Measurements from ENCODE around the gene THSD4.
"Not testable (repeated sequence)": the region's sequence is repeated elsewhere in the genome, so short reads cannot be mapped to it uniquely, and the experiment has no call there.

THSD4 gene

GRCh38 chr15:71230303-71230702 lies 115.0 kb downstream of the THSD4 start:
- no peak for DNase-seq

GRCh38 chr15:71231758-71232157 lies 116.5 kb downstream of the THSD4 start:
- DNase-seq = no peak

DNA sequence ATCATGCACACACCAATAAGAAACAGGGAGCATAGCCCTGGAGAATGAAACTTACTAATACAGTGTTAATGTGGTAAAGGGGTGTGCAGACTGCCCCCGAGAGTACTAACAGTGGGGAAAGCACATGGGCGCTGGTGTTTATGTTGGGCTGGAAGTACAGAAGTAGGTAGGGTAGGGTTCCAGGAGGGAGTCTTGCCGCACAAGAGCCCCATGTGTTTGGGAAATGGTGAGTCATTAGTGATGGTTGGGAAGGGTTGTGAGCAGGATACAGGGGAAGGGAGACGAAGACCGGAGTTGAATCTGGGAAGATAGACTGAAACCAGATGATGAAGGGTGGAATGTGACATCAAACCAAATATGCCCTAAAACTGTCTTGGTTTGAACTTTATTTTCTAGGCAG lies 117.1 kb downstream of the THSD4 start:
- DNase-seq = no peak

GRCh38 chr15:71237456-71238188 lies 122.4 kb downstream of the THSD4 start:
- no peak for DNase-seq

- no peak for DNase-seq
Measured at GRCh38 chr15:71238926-71239325, 123.7 kb downstream of the THSD4 start.

GRCh38 chr15:71239592-71240364 lies 124.5 kb downstream of the THSD4 start:
- DNase-seq = no peak

DNA sequence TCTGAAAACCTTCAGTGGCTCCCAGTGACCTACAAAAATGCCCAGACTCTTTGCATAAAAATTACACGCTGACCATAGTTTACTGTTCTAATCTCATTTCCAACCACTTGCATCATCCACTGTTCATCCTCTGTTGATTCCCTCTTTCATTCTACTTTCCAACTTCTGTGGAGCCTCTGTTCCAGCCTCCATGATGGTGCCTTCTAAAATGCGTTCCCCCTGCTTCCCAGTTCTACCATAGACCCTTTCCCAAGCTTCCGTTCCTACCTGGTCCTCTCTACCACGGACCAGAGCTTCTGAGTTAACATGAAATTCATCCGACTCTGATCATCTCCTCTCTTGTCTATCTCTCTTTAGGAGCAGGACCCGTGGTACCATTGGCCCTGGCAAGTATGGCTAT lies 127.0 kb downstream of the THSD4 start:
- DNase-seq = no peak

GRCh38 chr15:71244250-71244649 lies 129.0 kb downstream of the THSD4 start:
- no peak for DNase-seq

DNA sequence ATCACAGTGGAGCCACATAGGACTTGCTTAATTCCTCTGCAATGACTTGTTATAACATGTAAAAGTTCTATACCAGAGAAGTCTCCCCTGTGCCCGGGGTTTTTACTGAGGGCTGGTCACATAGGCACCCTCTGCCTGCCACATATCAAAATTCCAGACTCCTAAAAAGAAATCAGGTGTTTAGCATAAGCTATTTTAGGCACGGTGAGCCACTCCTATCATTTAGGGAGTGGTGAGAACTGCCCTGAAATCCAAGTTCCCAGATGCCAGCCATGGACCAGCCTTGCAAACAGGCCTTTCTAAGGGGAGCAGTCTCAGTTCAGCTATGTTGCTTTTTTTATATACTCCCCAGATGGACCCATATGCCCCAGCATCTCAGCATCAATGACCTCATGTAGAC lies 130.3 kb downstream of the THSD4 start:
- DNase-seq = no peak

DNA sequence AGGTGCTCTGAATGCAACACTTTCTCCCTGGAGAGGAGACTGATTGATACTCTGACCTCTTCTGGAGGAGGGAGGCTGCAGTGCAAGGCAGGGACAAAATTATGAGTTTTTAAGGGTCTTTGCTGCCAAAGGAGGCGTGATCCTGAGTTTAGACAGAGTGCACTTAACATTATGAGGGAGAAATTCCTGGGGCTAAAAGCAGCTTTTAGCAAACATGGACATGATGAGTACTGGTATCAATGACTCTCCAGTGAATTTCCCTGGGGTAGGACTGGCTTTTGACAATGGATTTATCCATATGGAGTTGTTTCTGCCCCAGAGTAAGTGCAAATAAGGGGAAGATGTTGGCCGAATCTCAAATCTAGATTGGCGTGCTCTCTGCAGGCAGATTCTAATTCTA lies 133.1 kb downstream of the THSD4 start:
- DNase-seq = no peak

DNA sequence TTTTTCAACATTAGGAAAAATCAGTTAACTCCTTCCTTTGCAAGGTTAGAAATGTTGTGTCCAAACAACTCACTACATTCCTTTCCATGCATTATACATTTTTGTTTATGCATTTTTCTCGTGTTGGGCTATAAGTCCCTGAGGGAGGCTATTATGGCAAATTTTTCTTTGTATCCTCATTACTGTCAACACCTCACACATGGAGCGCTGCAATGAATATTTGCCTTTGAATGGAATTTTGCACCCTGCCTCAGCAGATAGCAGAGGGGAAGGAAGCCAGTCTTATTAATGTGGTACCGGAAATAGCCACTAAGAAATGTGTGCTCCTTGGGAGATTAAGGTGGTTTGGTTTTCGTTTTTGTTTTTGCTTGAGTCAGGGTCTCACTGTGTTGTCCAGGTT lies 134.7 kb downstream of the THSD4 start:
- no peak for DNase-seq

GRCh38 chr15:71250936-71251583 lies 135.8 kb downstream of the THSD4 start:
- DNase-seq = no peak

GRCh38 chr15:71251584-71252043 lies 136.3 kb downstream of the THSD4 start:
- DNase-seq = no peak

DNA sequence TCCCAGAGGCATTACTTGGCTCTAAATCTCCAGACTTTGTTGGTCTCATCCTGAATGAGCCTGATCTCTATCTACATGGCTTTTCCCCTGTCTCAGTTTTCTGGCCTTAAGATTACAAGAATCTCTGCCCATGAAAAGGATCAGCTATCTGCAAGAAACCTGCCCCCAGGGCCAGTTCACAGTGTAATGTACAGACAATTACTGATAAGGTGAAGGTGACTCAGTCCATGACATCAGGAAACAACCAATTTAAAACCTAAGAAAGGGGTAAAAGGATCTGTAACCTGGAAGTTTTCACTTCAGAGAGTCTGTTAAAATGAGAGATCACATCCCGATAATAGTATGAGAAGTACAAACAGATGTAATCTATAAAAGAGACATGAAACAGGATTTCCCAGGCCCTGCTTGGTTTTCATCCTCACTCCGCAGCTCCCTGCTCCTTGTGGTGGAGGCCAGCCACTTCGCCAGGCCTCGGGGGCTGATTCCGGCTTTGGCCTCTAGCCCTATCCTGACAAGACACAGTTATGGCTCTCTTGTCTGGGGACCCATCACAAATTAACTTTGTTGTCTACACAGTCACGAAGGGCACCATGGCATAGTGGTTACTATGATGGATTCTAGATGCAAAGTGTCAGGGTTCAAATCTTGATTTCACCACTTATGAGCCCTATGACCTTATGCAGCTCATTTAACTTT lies 136.9 kb downstream of the THSD4 start:
- no peak for DNase-seq

GRCh38 chr15:71252740-71253047 lies 137.4 kb downstream of the THSD4 start:
- DNase-seq = no peak

DNA sequence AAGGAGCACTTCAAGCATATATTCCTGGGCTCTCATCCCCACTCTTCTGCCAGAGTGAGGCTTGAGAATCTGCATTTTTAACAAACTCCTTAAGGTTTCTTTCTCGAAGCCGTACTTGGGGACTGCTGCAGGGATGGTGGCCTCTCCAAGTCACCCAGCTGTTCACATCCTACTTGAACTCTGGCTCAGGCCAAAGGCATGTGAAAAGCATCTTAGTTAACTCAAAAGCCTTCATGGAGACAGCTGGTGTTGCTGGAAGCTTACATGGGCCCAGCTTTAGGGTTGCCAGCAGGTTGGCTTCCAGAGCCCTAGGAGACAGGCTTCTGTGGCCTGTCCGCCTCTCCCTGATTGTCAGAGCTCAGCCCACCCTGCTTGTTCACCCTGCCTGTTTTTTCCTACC lies 139.2 kb downstream of the THSD4 start:
- DNase-seq = no peak

DNA sequence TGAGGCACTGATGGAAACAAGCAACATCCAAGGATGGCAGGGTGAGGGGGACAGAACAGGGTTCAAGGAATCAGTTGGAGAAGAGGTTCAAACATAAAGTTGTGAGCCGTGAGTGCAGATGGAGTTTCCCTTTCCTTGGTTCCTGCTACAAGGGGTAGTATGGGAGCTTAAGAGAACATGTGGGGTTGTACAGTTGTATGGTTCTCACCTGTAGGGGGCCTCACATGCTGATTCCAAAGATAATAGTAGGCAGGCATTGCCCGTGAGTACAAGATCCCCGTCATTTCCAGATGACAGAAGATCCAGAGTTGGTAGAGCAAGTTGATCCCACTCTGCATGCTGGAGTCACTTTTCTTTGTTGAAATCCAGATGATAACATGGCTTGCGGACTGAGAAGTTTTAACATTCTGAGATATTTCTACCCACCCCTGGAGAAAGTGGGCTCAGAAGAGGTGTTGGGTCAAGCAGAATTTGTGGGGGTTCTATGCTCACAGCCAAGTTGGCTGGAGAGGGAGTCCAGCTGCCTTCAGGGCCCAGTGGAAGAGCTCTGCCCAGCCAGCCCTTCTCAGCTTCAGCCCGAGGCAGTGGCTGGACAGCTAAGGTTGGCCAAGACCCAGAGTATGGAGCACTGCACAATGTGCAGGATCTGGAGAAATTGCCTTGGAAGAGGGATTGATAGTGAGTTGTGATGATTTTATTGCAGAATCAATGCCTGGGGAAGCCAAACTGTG lies 141.8 kb downstream of the THSD4 start:
- DNase-seq = no peak

DNA sequence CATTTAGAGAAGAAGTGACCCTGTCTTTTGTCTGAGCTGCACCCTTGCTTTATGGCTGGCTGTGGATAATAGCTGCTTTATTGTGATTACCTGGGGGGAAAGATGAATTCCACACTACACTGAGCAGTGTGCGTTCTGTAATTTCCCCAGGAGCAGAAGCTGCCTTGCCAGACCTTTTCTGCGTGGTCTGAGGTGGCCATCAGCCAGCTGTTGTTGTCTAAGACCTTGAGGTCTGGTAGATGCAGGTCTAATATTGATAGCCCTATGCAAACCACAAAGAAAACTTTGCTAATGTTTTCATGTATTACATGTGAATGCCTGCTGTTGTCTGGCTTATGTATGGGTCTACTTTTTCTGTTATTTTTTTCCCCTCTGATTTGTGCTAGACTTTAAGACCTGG lies 144.6 kb downstream of the THSD4 start:
- DNase-seq = no peak

GRCh38 chr15:71261418-71261817 lies 146.1 kb downstream of the THSD4 start:
- no peak for DNase-seq

- no peak for DNase-seq
Measured at GRCh38 chr15:71261909-71262308, 146.6 kb downstream of the THSD4 start.

DNA sequence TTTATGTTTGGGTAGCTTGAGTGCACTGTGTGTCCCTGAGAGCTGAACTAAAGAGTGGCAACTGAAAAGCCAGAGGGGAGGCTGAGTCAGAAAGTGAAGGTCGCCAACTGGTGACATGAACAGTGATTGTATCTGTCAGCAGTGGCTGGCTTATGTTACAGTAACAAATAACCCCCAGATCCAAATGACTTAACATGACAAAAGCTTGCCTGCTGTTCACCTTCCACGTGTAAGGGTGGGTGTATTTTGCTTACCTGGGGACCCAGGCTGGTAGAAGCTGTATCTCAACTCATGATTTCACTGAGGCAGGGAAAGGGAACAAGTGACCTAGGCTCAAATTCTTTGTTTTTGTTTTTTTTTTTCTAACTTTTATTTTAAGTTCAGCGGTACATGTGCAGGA lies 147.3 kb downstream of the THSD4 start:
- DNase-seq = no peak

- not testable (repeated sequence) for DNase-seq
Measured at GRCh38 chr15:71265606-71266005, 150.3 kb downstream of the THSD4 start.

GRCh38 chr15:71271327-71271726 lies 156.1 kb downstream of the THSD4 start:
- no peak for DNase-seq
